GM12892 (cell line): ENCODE data around the gene ZNF438.

ENCODE experiments used
- POLR2A ChIP-seq: IDR thresholded peaks from 2 replicates; pipeline ENCODE4 v1.6.1; 2011; ENCODE audit warnings: low read depth, low read length, control low read depth
- POLR2AphosphoS5 ChIP-seq: IDR thresholded peaks from 2 replicates; pipeline ENCODE4 v1.6.1; 2011; ENCODE audit warnings: low read depth, low read length, control low read depth
- TAF1 ChIP-seq: IDR thresholded peaks from 2 replicates; pipeline ENCODE4 v1.6.1; 2011; ENCODE audit warnings: low read depth, mild to moderate bottlenecking, control low read depth, low read length, borderline replicate concordance

GRCh38 chr10:30967650-30968410 is 63.8 kb downstream of the ZNF438 start:
- TF ChIP-seq POLR2AphosphoS5: no peak
- TF ChIP-seq POLR2A: no peak
- TF ChIP-seq TAF1: no peak
